SK-N-SH (cell line): ENCODE results near the gene AGBL1. TPM values are rescaled to one million over a fixed set of nuclear protein-coding genes. Genes with fewer than 3 reads are reported as not detected.

Experiments
- CTCF ChIA-PET: fragments of 300-600, 350-600 bp; formaldehyde crosslinking; extraction: SDS; loops from one replicate; lab custom pipeline; 2021; lab: Yijun Ruan, JAX
- POLR2A ChIA-PET: fragments of 350-600 bp; sonication (Branson Sonifier 250); formaldehyde crosslinking; extraction: SDS; loops from one replicate; lab custom pipeline; 2020; ENCODE audit warnings: antibody characterized with exemption, inconsistent platforms; lab: Yijun Ruan, JAX
- DNase-seq: peaks from one replicate; pipeline ENCODE4 v3.0.0; 2012
- H2AFZ ChIP-seq: fragments of 200-600 bp; sonication (generic); 2 replicates; pipeline ENCODE4 v1.8.1; 2016; ENCODE audit warnings: antibody characterized with exemption, mild to moderate bottlenecking, low read depth
- H3F3A ChIP-seq: fragments of 200-600 bp; sonication (generic); replicated peaks from 2 replicates; pipeline ENCODE3; 2016; ENCODE audit warnings: antibody characterized with exemption, mild to moderate bottlenecking; ENCODE audit not compliant: insufficient read depth
- H3K27ac ChIP-seq, 2 experiments: fragments of 200-500 bp in 1 of 2; fragments of 200-600 bp in 1 of 2; sonication (Bioruptor generic) in 1 of 2; sonication (generic), shearing (Covaris generic) in 1 of 2; 2 replicates each; pipeline versions ENCODE4 v1.5.1 to v1.6.1; 2014 to 2016; ENCODE audit warnings: low read depth in 2 of 2, inconsistent platforms in 1 of 2, low read length in 1 of 2, mild to moderate bottlenecking in 1 of 2, mixed read lengths in 1 of 2
- H3K27me3 ChIP-seq: fragments of 200-600 bp; sonication (generic), shearing (Covaris generic); 2 replicates; pipeline ENCODE4 v1.6.1; 2016; ENCODE audit warnings: mixed run types; ENCODE audit not compliant: insufficient read depth
- H3K36me3 ChIP-seq, 2 experiments: fragments of 200-500 bp in 1 of 2; fragments of 200-600 bp in 1 of 2; sonication (Bioruptor generic) in 1 of 2; sonication (generic) in 1 of 2; replicated peaks in 1 of 2; 2 replicates each; pipeline versions ENCODE3 to v1.5.1; 2014 to 2016; ENCODE audit warnings: low read length in 1 of 2, mild to moderate bottlenecking in 1 of 2; ENCODE audit not compliant: insufficient read depth in 2 of 2, control insufficient read depth in 1 of 2
- H3K4me1 ChIP-seq, 2 experiments: fragments of 200-500 bp in 1 of 2; fragments of 200-600 bp in 1 of 2; sonication (Bioruptor generic) in 1 of 2; sonication (generic), shearing (Covaris generic) in 1 of 2; 2 replicates each; pipeline versions ENCODE4 v1.5.1 to v1.6.1; 2014 to 2016; ENCODE audit warnings: low read depth in 1 of 2, low read length in 1 of 2, mixed run types in 1 of 2; ENCODE audit not compliant: insufficient read depth in 2 of 2, control insufficient read depth in 1 of 2
- H3K4me2 ChIP-seq: fragments of 200-600 bp; sonication (generic), shearing (Covaris generic); 2 replicates; pipeline ENCODE4 v1.6.1; 2017; ENCODE audit warnings: mixed run types
- H3K4me3 ChIP-seq, 2 experiments: fragments of 200-500 bp in 1 of 2; fragments of 200-600 bp in 1 of 2; sonication (Bioruptor generic) in 1 of 2; sonication (generic), shearing (Covaris generic) in 1 of 2; 2 replicates each; pipeline versions ENCODE4 v1.5.1 to v1.8.1; 2014 to 2016; ENCODE audit warnings: low read depth in 2 of 2, inconsistent platforms in 1 of 2, low read length in 1 of 2, mild to moderate bottlenecking in 1 of 2, mixed read lengths in 1 of 2, moderate library complexity in 1 of 2
- H3K79me2 ChIP-seq: fragments of 200-600 bp; sonication (generic); 2 replicates; pipeline ENCODE4 v1.8.1; 2017; ENCODE audit warnings: mild to moderate bottlenecking; ENCODE audit not compliant: insufficient read depth
- H3K9ac ChIP-seq: fragments of 200-600 bp; sonication (generic); 2 replicates; pipeline ENCODE4 v1.6.1; 2017; ENCODE audit warnings: mixed run types
- H3K9me2 ChIP-seq: fragments of 200-600 bp; sonication (generic); 2 replicates; pipeline ENCODE4 v1.6.1; 2017; ENCODE audit warnings: mixed run types
- H3K9me3 ChIP-seq: fragments of 200-600 bp; sonication (generic); 2 replicates; pipeline ENCODE4 v1.6.1; 2017; ENCODE audit warnings: mixed run types, mild to moderate bottlenecking, moderate library complexity
- H4K20me1 ChIP-seq: fragments of 200-600 bp; sonication (generic); 2 replicates; pipeline ENCODE4 v1.6.1; 2017; ENCODE audit warnings: mild to moderate bottlenecking, mixed run types; ENCODE audit not compliant: insufficient read depth
- ELF1 ChIP-seq: IDR thresholded peaks from 2 replicates; pipeline ENCODE4 v1.4.0; 2012
- EZH2phosphoT487 ChIP-seq: fragments of 200-600 bp; sonication (generic); IDR thresholded peaks from 2 replicates; pipeline ENCODE4 v1.6.1; 2017; ENCODE audit warnings: low read depth, mixed run types, mild to moderate bottlenecking, antibody characterized with exemption, moderate library complexity, borderline replicate concordance
- FOSL2 ChIP-seq: IDR thresholded peaks from 2 replicates; pipeline ENCODE4 v1.4.0; 2012; ENCODE audit warnings: low read depth, mild to moderate bottlenecking, moderate library complexity, borderline replicate concordance
- FOXJ3 ChIP-seq: sonication (generic); formaldehyde crosslinking; IDR thresholded peaks from 2 replicates; pipeline ENCODE4 v1.5.1; 2020; ENCODE audit warnings: mild to moderate bottlenecking, missing genetic modification reagents
- JUND ChIP-seq: IDR thresholded peaks from 2 replicates; pipeline ENCODE4 v1.4.0; 2012
- MEF2A ChIP-seq: IDR thresholded peaks from 2 replicates; pipeline ENCODE4 v1.4.0; 2012; ENCODE audit warnings: low read depth, borderline replicate concordance
- NFIC ChIP-seq: IDR thresholded peaks from 2 replicates; pipeline ENCODE4 v1.4.0; 2012; ENCODE audit warnings: borderline replicate concordance
- NRF1 ChIP-seq: IDR thresholded peaks from 2 replicates; pipeline ENCODE4 v1.6.1; 2012; ENCODE audit warnings: low read depth, mild to moderate bottlenecking, low read length
- POLR2AphosphoS5 ChIP-seq: IDR thresholded peaks from 2 replicates; pipeline ENCODE4 v1.6.1; 2012; ENCODE audit warnings: low read depth, low read length
- RAD21 ChIP-seq: IDR thresholded peaks from 2 replicates; pipeline ENCODE4 v1.6.1; 2012; ENCODE audit warnings: mild to moderate bottlenecking, low read length
- RCOR1 ChIP-seq: fragments of 150-350 bp; IDR thresholded peaks from 2 replicates; pipeline ENCODE4 v1.6.1; 2017; ENCODE audit warnings: antibody characterized with exemption, low read length
- RFX5 ChIP-seq: IDR thresholded peaks from 2 replicates; pipeline ENCODE4 v1.6.1; 2012; ENCODE audit warnings: mild to moderate bottlenecking, improper control_type of control experiment, low read length
- RXRA ChIP-seq: IDR thresholded peaks from 2 replicates; pipeline ENCODE4 v1.4.0; 2012; ENCODE audit warnings: low read depth, mild to moderate bottlenecking, borderline replicate concordance
- SIN3A ChIP-seq: IDR thresholded peaks from 2 replicates; pipeline ENCODE4 v1.6.1; 2012; ENCODE audit warnings: low read depth, mild to moderate bottlenecking, low read length, moderate library complexity, borderline replicate concordance
- SMC3 ChIP-seq: IDR thresholded peaks from 2 replicates; pipeline ENCODE4 v1.6.1; 2012; ENCODE audit warnings: low read depth, low read length, improper control_type of control experiment
- TAF1 ChIP-seq: IDR thresholded peaks from 2 replicates; pipeline ENCODE4 v1.6.1; 2012; ENCODE audit warnings: low read depth, mild to moderate bottlenecking, low read length, moderate library complexity, borderline replicate concordance
- TCF12 ChIP-seq: IDR thresholded peaks from 2 replicates; pipeline ENCODE4 v1.4.0; 2012
- TEAD4 ChIP-seq: IDR thresholded peaks from 2 replicates; pipeline ENCODE4 v1.4.0; 2012; ENCODE audit warnings: mild to moderate bottlenecking, borderline replicate concordance; ENCODE audit not compliant: insufficient read depth
- WGBS: methylation state at CpG from one replicate; pipeline ENCODE4 v1.1.6; 2017; ENCODE audit warnings: low lambda C conversion rate; 5-methylcytosine and 5-hydroxymethylcytosine counted together
- polyA plus RNA-seq, 3 experiments: library from polyadenylated mRNA; depleted of rRNA; stranded (reverse); fragments of >200 nt; gene quantifications; 2 replicates each; pipeline ENCODE4 v1.2.3, GENCODE V29; 2012
- TF ChIP-seq, protein P1 (sequence below): IDR thresholded peaks from 2 replicates; pipeline ENCODE4 v1.6.1; 2012; ENCODE audit warnings: mild to moderate bottlenecking, low read depth, low read length, moderate library complexity
- TF ChIP-seq, protein P2 (sequence below): IDR thresholded peaks from 2 replicates; pipeline ENCODE4 v1.4.0; 2012; ENCODE audit warnings: low read depth
- TF ChIP-seq, protein P3 (sequence below): fragments of 150-350 bp; IDR thresholded peaks from 2 replicates; pipeline ENCODE4 v1.6.1; 2016; ENCODE audit warnings: mild to moderate bottlenecking, low read depth, low read length
- TF ChIP-seq, protein P4 (sequence below): IDR thresholded peaks from 2 replicates; pipeline ENCODE4; 2012
- TF ChIP-seq, protein P5 (sequence below): fragments of 150-350 bp; IDR thresholded peaks from 2 replicates; pipeline ENCODE4 v1.6.1; 2017; ENCODE audit warnings: antibody characterized with exemption, low read length, low read depth, borderline replicate concordance

AGBL1 gene
- polyA plus RNA-seq, 1 of the 3 experiments (the other 2 are of a cell fraction): not detected

- Histone ChIP-seq H2AFZ (no peak overlapping the region), H3K79me2 (no peaks in the 10 kb centered on the region), H3K27ac (no peak overlapping the region), H3K9me3 (no peaks in the 10 kb centered on the region), H4K20me1 (no peaks in the 10 kb centered on the region), H3K4me1 (no peaks in the 10 kb centered on the region), H3K36me3 (no peaks in the 10 kb centered on the region), H3K9me2 (no peaks in the 10 kb centered on the region), H3K27me3 (no peaks in the 10 kb centered on the region), H3F3A (no peaks in the 10 kb centered on the region), H3K4me3 (no peak overlapping the region), H3K9ac (no peak overlapping the region), H3K4me2 (no peak overlapping the region)
- ChIA-PET POLR2A (no interaction called here), CTCF (interaction anchor here (1.1 kb wide), 1 partner anchor 12 kb away, joined by 4 read pairs; no protein-coding TSS in a partner anchor)
- 50% methylated on average over 8 of the region's 8 CpGs for WGBS
- no peak for DNase-seq
- TF ChIP-seq EZH2phosphoT487 (no peak), NFIC (no peak), TEAD4 (no peak), FOXJ3 (CRISPR knock-in tag) (no peak), SIN3A (no peak), RFX5 (no peak)
Measured at GRCh38 chr15:86316216-86316615, 236.5 kb downstream of the AGBL1 start.

GRCh38 chr15:86316726-86317383, 237.2 kb downstream of the AGBL1 start:
- no peaks in the 10 kb centered on the region for H3K36me3 ChIP-seq
- no peaks in the 10 kb centered on the region for H3K9me2 ChIP-seq
- ChIA-PET POLR2A (interaction anchor here (0.6 kb wide), 1 partner anchor 97 kb away, joined by 3 read pairs; no protein-coding TSS in a partner anchor), CTCF (no interaction called here)
- H3K27me3 ChIP-seq: no peaks in the 10 kb centered on the region
- H3K4me1 ChIP-seq: no peaks in the 10 kb centered on the region
- no peak overlapping the region for H3K27ac ChIP-seq
- H3F3A ChIP-seq: no peaks in the 10 kb centered on the region
- no peak overlapping the region for H2AFZ ChIP-seq
- no peak overlapping the region for H3K9ac ChIP-seq
- H3K9me3 ChIP-seq: no peaks in the 10 kb centered on the region
- no peaks in the 10 kb centered on the region for H3K79me2 ChIP-seq
- WGBS: 42% methylated on average over 6 of the region's 6 CpGs
- no peaks in the 10 kb centered on the region for H4K20me1 ChIP-seq
- no peak overlapping the region for H3K4me3 ChIP-seq
- DNase-seq: no peak
- H3K4me2 ChIP-seq: no peak overlapping the region
- no peak for TF ChIP-seq TCF12
- no peak for TF ChIP-seq MEF2A
- no peak for TF ChIP-seq TAF1
- no peak for TF ChIP-seq FOSL2
- TF ChIP-seq JUND: no peak
- no peak for TF ChIP-seq RXRA
- TF ChIP-seq, protein P1, sequence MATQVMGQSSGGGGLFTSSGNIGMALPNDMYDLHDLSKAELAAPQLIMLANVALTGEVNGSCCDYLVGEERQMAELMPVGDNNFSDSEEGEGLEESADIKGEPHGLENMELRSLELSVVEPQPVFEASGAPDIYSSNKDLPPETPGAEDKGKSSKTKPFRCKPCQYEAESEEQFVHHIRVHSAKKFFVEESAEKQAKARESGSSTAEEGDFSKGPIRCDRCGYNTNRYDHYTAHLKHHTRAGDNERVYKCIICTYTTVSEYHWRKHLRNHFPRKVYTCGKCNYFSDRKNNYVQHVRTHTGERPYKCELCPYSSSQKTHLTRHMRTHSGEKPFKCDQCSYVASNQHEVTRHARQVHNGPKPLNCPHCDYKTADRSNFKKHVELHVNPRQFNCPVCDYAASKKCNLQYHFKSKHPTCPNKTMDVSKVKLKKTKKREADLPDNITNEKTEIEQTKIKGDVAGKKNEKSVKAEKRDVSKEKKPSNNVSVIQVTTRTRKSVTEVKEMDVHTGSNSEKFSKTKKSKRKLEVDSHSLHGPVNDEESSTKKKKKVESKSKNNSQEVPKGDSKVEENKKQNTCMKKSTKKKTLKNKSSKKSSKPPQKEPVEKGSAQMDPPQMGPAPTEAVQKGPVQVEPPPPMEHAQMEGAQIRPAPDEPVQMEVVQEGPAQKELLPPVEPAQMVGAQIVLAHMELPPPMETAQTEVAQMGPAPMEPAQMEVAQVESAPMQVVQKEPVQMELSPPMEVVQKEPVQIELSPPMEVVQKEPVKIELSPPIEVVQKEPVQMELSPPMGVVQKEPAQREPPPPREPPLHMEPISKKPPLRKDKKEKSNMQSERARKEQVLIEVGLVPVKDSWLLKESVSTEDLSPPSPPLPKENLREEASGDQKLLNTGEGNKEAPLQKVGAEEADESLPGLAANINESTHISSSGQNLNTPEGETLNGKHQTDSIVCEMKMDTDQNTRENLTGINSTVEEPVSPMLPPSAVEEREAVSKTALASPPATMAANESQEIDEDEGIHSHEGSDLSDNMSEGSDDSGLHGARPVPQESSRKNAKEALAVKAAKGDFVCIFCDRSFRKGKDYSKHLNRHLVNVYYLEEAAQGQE: no peak
- TF ChIP-seq POLR2AphosphoS5: no peak
- no peak for TF ChIP-seq FOXJ3 (CRISPR knock-in tag)
- TF ChIP-seq SMC3: no peak
- TF ChIP-seq RCOR1: no peak
- TF ChIP-seq, protein P2, sequence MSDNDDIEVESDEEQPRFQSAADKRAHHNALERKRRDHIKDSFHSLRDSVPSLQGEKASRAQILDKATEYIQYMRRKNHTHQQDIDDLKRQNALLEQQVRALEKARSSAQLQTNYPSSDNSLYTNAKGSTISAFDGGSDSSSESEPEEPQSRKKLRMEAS: no peak
- no peak for TF ChIP-seq RFX5
- TF ChIP-seq NRF1: no peak
- TF ChIP-seq, protein P3, sequence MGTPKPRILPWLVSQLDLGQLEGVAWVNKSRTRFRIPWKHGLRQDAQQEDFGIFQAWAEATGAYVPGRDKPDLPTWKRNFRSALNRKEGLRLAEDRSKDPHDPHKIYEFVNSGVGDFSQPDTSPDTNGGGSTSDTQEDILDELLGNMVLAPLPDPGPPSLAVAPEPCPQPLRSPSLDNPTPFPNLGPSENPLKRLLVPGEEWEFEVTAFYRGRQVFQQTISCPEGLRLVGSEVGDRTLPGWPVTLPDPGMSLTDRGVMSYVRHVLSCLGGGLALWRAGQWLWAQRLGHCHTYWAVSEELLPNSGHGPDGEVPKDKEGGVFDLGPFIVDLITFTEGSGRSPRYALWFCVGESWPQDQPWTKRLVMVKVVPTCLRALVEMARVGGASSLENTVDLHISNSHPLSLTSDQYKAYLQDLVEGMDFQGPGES: no peak
- TF ChIP-seq RAD21: no peak
- TF ChIP-seq, protein P4, sequence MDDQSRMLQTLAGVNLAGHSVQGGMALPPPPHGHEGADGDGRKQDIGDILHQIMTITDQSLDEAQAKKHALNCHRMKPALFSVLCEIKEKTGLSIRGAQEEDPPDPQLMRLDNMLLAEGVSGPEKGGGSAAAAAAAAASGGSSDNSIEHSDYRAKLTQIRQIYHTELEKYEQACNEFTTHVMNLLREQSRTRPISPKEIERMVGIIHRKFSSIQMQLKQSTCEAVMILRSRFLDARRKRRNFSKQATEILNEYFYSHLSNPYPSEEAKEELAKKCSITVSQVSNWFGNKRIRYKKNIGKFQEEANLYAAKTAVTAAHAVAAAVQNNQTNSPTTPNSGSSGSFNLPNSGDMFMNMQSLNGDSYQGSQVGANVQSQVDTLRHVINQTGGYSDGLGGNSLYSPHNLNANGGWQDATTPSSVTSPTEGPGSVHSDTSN: no peak
- TF ChIP-seq, protein P5, sequence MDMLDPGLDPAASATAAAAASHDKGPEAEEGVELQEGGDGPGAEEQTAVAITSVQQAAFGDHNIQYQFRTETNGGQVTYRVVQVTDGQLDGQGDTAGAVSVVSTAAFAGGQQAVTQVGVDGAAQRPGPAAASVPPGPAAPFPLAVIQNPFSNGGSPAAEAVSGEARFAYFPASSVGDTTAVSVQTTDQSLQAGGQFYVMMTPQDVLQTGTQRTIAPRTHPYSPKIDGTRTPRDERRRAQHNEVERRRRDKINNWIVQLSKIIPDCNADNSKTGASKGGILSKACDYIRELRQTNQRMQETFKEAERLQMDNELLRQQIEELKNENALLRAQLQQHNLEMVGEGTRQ: no peak
- TF ChIP-seq ELF1: no peak
